KOPT-K1 (cell line): ENCODE measurements around the gene STX7.

ENCODE experiments used
- H3K27ac ChIP-seq: fragments of 200-600 bp; sonication (generic); 2 replicates; pipeline ENCODE4 v1.5.1; 2016; ENCODE audit warnings: antibody characterized with exemption, mild to moderate bottlenecking, low read depth, low read length; ENCODE audit not compliant: poor library complexity, severe bottlenecking
- H3K36me3 ChIP-seq: fragments of 200-600 bp; sonication (generic); 2 replicates; pipeline ENCODE4 v1.5.1; 2017; ENCODE audit warnings: antibody characterized with exemption, mild to moderate bottlenecking, low read length, moderate library complexity; ENCODE audit not compliant: insufficient read depth
- H3K9me3 ChIP-seq: fragments of 200-600 bp; sonication (generic); 2 replicates; pipeline ENCODE4 v1.5.1; 2017; ENCODE audit warnings: antibody characterized with exemption, low read length, mild to moderate bottlenecking; ENCODE audit not compliant: insufficient read depth, poor library complexity, severe bottlenecking

Gene STX7

DNA sequence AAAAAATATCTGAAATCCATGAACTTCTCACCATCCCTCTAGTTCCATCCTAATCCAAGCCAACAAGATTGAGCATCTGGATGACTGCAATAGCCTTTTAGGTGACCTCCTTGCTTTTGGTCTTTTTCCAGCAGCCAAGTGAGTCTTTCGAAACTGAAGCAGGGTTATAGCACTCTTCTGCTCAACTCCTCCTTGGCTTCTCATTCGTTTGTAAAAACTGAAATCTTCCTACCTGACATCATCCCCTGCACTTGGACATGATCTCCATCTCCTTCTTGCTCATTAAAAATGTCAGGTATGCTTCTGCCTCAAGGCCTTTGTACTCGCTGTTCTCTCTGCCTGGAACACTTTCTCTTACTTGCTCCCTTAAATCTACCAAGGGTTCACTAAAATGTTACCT lies 46.0 kb downstream of the STX7 start:
- no peak overlapping the region for H3K27ac ChIP-seq
- peaks cover 8% of the 10 kb centered on the region for H3K36me3 ChIP-seq
- H3K9me3 ChIP-seq, result no peaks in the 10 kb centered on the region

DNA sequence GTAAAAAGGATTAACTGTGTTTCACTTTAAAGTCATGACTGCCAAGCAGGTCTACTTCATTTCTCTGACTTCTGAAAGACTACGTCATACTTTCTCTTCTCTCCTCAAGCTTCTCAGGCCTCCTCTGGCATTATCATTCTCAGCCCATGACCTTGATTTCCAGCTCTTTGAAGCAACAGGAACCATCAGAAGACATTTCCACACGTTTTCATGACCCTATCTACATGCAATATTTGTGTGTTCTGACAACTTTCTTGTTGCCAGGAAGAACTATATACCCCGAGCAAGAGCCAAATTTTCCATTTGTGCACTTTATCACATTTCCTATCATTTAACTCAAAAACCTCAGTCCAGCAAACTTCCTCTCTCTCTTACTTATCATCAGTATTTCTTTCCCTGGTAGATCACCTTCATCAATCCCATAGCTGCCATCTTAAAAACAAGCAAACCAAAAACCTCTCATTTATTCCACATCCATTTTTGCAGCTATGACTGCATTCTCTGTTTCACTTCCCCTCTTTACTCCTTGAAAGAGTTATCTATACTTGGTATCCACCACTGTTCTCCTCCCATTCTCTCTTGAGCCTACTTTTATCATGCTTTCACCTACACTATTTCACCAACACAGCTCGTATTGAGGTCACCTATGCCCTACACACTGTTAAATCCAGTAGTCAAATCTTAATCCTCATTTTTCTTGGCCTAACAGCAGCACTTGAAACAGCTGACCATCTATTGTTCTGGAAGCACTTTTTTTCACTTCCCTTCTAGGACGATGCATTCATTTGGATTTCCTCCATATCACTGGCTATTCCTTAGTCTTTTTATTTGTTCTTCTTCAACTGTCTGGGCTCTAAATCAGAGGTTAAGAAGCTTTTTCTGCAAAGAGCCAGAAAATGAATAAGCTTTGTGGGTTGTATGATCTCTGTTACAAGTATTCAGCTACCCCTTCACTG lies 47.1 kb downstream of the STX7 start:
- H3K27ac ChIP-seq, result no peak overlapping the region
- H3K9me3 ChIP-seq, result no peaks in the 10 kb centered on the region
- H3K36me3 ChIP-seq, result peaks cover 14% of the 10 kb centered on the region

DNA sequence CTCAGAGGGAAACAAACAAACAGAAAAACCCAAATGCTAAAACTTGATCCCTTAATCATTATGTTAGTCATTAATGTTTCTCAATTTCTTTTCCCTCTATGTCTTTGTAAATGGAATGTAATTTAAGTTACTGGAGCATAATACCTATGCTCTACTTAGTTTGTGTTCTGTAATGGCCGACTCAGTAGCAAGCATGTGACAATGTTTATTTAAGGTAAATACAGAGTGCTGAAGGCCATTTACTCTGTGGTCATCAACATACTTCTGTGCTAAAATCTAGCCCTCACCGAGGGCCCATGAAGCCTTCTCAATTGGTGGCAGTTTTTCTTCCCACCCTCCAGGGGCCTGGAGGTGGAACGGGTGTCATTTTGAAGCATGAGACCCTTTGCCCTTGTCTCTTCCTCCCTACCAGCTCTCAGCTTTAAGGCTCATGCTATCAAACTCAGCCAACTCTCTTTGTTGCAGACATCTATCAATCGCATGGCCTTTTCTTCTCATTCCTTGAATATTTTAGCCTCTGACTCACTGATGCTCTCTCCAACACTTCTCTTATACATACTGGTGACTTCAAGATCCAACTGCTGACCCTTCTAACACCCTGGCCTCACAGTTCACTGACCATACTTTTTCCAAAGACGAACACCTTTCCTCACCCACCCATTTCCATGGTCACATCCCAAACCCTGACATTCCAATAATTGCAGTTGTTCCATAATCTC lies 48.2 kb downstream of the STX7 start:
- H3K9me3 ChIP-seq, result no peaks in the 10 kb centered on the region
- peaks cover 14% of the 10 kb centered on the region for H3K36me3 ChIP-seq
- no peak overlapping the region for H3K27ac ChIP-seq

DNA sequence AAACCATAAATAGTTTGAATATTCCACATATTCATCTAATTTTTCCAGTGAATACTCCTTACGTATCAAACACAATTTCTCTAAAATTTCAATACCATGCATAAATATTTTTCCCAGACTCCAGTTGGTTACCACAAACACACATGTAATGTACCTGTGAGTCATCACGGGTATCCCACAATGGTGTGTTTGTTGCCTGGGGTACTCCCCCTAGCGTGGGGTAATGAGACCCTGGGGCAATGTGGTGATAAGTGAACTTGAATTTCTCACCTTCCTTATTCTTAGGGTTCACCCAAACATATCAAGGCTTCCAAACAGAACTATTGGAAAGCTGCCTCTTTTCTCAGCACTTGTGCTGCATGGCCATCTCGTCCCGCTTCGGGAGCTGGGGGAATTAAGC lies 51.0 kb downstream of the STX7 start:
- H3K36me3 ChIP-seq, result peaks cover 22% of the 10 kb centered on the region
- no peak overlapping the region for H3K27ac ChIP-seq
- no peaks in the 10 kb centered on the region for H3K9me3 ChIP-seq

DNA sequence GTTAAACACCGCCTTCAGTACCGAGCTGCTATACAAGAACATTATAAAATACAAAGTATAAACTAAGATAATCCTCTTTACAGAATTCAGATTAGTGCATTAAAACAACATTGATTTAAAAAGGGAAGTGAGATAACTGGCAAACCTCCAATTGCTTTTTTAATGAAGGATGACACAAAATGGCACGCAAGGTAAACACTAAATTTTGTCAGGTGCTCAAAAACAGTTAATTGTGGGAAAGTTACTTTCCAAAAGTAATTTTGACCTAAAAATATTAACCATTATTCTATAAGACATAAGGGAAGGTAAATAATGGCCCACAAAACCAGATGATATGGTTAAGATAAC lies 53.3 kb downstream of the STX7 start:
- H3K27ac ChIP-seq, result no peak overlapping the region
- H3K36me3 ChIP-seq, result peaks cover 22% of the 10 kb centered on the region
- H3K9me3 ChIP-seq, result no peaks in the 10 kb centered on the region

DNA sequence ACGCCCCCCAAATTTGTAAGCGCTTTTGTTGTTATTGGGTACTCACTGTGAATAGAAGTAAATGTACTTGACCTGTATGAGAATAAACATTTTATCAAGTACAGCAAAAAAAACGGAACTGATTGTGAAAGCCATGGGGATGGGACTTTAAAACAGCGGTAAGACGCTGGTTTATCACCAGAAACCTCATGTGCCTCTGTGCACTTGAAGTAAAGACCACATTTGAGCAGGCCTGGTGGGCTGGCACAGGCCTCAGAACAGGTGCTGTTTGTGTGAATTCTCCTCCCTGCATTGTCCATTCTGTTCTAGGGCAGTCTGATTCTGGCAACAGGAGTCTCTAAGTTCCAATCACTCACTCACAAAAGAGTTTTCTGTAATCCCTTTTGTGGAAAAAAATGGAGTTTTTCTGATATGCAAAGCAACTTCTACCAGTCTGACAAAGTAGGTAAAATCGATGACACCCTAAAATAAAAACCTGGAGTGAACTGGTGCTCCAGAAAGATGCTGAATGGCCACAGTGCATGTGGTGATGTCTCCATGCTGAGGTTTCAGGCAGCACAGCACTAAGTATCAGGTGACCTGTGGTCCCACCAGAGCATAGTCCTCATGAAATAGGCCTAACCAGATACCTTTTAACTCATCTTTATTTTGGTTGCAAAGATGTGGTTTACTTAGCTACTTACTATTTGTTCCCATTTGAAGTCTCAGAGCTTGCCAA lies 53.9 kb downstream of the STX7 start:
- H3K36me3 ChIP-seq, result peaks cover 22% of the 10 kb centered on the region
- H3K27ac ChIP-seq, result no peak overlapping the region

DNA sequence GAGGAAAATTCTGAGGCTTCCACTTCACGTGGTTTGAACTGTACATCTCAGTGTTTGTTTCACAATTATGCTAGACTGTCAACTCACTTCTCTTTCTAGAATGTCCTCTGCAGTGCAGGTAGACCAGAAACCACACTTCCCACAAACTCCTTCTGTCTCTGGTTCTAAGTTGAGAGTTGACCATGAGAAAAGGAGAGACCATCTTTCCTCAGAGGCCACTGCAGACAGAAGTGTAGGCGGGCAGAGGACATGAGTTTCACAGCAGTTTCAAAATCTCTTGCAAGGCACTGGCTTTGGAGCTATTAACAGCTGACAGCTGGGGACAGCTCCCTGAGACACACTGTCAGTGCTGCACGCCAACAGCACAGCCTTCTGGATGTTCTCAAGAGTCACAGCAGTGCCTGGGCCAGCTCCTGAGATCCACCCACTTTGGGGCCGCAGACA lies 56.2 kb downstream of the STX7 start:
- no peaks in the 10 kb centered on the region for H3K9me3 ChIP-seq
- H3K36me3 ChIP-seq, result peaks cover 12% of the 10 kb centered on the region; the same call in 1 of the 2 replicates
- H3K27ac ChIP-seq, result no peak overlapping the region

More for the DNA sequence above, 53.9 kb downstream of the STX7 start:
- H3K9me3 ChIP-seq, result no peaks in the 10 kb centered on the region

DNA sequence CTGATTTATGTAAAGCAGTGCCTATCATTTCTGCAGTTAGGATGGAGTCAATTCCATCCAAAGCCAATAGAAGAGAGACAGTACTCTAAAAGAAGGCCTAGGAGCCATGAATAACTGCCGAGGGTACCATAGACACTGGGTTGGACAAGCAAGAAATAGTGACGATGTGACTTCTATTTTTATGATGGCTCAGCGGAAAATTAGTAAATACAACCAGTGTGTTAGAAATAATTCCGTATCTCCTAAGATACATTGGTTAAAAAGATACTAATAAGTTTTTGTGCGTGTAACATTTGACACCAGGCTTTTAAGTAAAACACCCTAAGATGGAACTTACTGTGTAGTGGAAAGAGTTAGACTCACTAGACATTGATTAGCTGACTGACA lies 66.1 kb downstream of the STX7 start:
- Histone ChIP-seq H3K9me3 (peaks cover 11% of the 10 kb centered on the region), H3K27ac (no peak overlapping the region), H3K36me3 (no peaks in the 10 kb centered on the region)

DNA sequence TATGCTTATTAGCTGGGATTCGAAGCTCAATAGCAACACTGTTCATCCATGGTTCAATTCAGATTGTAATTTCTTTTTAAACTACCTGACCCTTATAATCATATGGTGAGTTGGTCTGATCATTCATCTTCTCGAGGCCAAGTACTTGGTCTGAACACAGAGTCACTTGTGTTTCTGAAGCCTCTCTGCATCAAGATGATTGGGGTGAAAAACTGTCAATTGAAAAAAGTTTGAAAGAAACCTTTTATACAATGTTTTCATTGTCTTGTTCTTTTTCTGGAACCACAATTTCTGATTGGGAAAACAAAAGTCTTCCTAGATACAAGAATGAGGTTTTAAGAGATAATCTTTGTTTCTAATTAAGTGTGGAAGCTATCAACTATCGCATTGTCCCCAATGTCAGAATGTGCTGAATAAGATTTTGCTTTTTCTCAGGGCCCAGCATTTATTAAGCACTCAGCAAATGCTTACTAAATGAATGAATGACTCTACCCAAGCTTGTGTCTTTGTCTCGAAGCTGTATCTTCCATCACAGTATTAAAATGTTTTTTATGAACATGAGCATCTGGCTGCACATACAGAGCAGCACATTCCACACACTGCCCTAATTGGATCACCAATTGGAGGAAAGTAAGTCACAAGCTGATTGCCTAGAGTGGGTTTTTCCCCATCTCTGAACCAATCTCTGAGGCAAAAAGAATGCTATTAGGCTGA lies 66.6 kb downstream of the STX7 start:
- Histone ChIP-seq H3K27ac (no peak overlapping the region), H3K36me3 (no peaks in the 10 kb centered on the region), H3K9me3 (peaks cover 14% of the 10 kb centered on the region)

DNA sequence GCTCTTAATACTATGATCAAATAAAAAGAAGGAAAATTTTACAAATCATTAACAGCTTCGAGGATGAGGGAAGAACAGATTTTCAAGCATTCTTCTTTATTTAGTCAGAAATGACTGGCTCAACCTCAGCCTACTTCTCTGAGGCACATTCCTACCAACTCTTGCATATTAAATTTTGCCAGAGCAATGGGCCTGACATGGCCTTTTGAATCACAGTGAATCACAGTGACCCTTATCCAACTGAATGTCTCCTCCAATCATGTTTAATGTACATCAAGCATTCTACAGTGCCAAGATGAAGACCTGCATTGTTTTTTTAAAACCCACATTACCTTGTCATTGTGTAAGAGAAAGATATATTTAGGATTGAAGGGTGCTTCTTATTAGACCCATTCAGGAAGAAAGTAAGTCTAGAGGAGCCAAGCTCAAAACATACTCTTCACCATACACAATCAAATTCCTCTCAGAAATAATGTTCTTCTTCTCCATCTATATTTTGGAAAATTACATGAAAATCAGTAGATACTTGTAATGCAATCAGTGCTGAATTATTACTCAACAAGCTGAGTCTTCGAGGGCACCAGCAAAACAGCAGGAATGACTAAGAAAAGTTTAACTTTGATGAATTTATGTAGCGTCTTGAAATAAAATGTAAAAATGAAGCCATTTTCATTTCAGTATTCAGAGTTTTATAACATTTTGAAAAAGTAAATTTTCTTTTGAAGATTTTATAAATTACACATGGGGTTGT lies 67.5 kb downstream of the STX7 start:
- H3K9me3 ChIP-seq, result peaks cover 14% of the 10 kb centered on the region
- H3K27ac ChIP-seq, result no peak overlapping the region
- no peaks in the 10 kb centered on the region for H3K36me3 ChIP-seq

DNA sequence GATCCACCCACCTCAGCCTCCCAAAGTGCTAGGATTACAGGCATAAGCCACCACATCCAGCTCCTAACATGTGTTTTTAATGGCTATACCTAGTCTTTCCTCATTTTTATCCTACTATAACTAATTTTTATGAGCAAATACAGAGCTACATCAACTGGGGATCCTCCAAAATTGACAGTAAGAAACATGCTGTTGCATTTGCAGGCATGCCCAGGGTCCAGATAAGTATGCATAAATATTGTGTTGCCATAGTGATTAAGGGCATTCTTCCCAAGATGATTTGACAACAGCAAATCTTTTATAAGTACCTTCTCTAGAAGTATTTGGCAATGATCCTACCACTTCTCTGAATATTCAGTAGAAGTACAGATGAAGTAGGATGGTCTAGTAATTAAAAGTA lies 69.7 kb downstream of the STX7 start:
- Histone ChIP-seq H3K36me3 (no peaks in the 10 kb centered on the region), H3K27ac (no peak overlapping the region), H3K9me3 (peaks cover 14% of the 10 kb centered on the region)

DNA sequence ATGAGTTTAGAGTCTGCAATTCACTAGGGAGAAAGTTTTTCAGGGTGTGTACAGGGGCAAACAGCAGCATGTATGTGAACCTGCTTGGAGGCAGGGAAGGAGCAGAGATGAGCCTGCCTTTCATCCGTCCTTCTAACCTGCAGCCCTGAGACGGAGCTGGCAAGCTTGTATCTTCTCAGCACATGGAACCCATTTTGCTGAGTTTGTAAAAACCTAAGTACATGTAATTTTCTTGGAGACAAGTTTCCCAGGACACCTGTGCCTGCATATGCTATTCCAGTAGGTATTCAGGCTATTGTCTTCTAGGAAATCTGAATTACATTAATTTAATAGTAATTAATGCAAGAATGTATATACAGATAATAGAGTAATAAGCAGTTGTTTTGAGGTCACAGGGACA lies 82.8 kb downstream of the STX7 start:
- H3K9me3 ChIP-seq, result no peaks in the 10 kb centered on the region
- no peaks in the 10 kb centered on the region for H3K36me3 ChIP-seq
- no peak overlapping the region for H3K27ac ChIP-seq

DNA sequence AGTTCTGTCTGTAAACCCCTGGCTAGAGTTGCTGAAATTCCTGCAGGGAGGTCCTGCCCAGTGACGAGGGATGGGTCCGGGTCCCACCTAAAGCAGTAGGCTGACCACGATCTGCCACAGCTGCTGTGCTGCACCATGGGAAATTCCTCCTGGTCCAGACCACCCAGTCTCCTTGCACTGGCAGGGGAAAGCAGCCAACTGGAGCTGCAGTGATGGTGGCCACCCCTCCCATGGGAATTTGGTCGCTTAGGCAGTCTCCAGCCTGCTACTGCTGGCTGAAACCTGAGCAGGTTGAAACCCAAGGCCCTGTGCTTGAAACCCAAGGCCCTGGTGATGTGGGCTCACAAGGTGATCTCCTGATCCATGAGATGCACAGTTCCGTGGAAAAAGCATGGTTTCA lies 87.7 kb downstream of the STX7 start:
- no peaks in the 10 kb centered on the region for H3K9me3 ChIP-seq
- H3K27ac ChIP-seq, result no peak overlapping the region
- no peaks in the 10 kb centered on the region for H3K36me3 ChIP-seq

DNA sequence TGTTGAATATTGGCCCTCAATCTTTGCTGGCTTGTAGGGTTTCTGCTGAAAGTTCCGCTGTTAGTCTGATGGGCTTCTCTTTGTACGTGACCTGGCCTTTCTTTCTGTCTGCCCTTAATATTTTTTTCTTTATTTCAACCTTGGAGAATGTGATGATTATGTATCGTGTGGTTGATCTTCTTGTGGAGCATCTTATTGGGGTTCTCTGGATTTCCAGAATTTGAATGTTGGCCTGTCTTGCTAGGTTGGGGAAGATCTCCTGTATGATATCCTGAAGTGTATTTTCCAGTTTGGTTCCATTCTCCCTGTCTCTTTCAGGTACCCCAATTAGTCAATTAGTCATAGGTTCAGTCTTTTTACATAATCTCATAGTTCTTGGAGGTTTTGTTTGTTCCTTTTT lies 89.1 kb downstream of the STX7 start:
- Histone ChIP-seq H3K36me3 (no peaks in the 10 kb centered on the region), H3K27ac (no peak overlapping the region), H3K9me3 (no peaks in the 10 kb centered on the region)
